Esophagus squamous epithelium (tissue), 4 donors: ENCODE results near the gene COPB2.

Experiments used
- POLR2A ChIP-seq, 4 donors: fragments of 450-650 bp; IDR thresholded peaks; one replicate each; pipeline ENCODE4 v1.6.1; 2017; ENCODE audit warnings: antibody characterized with exemption in 4 of 4, mild to moderate bottlenecking in 4 of 4, moderate library complexity in 3 of 4
- TF ChIP-seq, protein P1 (sequence below), 6 experiments: fragments of 450-650 bp in 4 of 6; fragments of 200-600 bp in 2 of 6; sonication (generic) in 2 of 6; IDR thresholded peaks; one replicate each; pipeline ENCODE4 v1.5.1; 2016 to 2019; ENCODE audit warnings: antibody characterized with exemption in 6 of 6, mild to moderate bottlenecking in 4 of 6, moderate library complexity in 4 of 6

DNA sequence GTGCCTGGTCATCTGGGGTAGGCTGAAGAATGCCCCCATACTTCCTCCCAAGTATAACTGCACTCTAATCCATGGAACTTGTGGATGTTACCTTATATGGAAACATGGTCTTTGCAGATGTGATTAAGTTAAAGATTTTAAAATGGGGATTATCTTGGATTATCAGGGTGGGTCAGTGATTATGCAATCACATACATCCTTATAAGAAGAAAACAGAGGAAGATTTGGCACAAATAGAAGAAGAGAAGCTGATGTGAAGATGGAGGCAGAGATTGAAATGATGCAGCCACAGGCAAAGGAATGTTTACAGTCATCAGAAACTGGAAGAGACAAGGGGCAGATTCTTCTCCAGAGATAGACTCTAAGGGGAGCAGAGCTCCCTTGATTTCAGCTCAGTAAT lies 47.4 kb downstream of the COPB2 start:
- no peak for TF ChIP-seq POLR2A (IDR thresholded peaks at IDR 0.05)
- TF ChIP-seq, protein P1, sequence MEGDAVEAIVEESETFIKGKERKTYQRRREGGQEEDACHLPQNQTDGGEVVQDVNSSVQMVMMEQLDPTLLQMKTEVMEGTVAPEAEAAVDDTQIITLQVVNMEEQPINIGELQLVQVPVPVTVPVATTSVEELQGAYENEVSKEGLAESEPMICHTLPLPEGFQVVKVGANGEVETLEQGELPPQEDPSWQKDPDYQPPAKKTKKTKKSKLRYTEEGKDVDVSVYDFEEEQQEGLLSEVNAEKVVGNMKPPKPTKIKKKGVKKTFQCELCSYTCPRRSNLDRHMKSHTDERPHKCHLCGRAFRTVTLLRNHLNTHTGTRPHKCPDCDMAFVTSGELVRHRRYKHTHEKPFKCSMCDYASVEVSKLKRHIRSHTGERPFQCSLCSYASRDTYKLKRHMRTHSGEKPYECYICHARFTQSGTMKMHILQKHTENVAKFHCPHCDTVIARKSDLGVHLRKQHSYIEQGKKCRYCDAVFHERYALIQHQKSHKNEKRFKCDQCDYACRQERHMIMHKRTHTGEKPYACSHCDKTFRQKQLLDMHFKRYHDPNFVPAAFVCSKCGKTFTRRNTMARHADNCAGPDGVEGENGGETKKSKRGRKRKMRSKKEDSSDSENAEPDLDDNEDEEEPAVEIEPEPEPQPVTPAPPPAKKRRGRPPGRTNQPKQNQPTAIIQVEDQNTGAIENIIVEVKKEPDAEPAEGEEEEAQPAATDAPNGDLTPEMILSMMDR (IDR thresholded peaks at IDR 0.05): no peak
